ENCODE results near the gene GUCY2D. TPM values are rescaled to one million over a fixed set of nuclear protein-coding genes. Genes with fewer than 3 reads are reported as not detected.
A peak's percentile ranks its signal among the peaks of the same experiment; 100 is the strongest.

The GUCY2D gene
- total RNA-seq, 4 donors from 2014 or later = not detected

DNA sequence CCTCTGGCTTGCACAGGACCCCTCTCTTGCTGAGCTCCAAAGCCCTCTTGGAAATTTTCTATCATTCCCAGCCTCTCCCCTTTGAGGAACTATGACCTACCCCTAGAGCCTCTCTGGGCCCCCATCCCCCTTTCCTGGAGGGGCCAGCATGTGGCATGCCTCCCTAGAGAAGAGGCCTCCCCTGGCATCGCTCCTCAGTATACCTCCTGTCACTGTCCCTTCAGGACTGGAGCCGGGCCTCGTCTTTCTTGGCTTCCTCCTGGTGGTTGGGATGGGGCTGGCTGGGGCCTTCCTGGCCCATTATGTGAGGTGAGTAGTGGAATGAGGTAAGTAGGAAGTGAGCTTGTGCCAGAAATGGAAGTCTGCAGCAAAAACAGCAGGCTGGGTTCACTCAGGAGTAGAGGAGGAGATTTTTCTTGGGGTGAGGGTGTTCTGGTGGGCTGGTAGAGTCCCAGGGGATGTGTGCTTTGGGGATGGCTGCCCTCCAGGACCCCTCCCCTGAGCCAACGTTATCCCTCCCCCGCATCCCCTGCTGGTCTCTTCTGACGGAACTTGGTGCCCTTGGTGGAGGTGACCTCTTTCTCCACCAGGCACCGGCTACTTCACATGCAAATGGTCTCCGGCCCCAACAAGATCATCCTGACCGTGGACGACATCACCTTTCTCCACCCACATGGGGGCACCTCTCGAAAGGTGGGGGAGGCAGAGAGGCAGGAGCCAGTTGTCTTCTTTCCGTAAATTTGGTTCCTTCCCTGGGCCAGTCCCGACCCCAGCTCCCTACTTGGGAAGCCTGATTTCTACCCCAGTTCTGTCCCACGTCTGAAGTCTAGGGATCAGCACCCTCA lies 4.6 kb downstream of the GUCY2D start:
- Histone ChIP-seq H3K4me1 (peaks cover 15% of the 10 kb centered on the region), H3K9me3 (no peaks in the 10 kb centered on the region), H3K27ac (no peak overlapping the region), H3K36me3 (no peaks in the 10 kb centered on the region), H3K4me3 (no peak overlapping the region), H3K27me3 (peaks cover 44% of the 10 kb centered on the region)
- TF ChIP-seq POLR2AphosphoS5 (IDR thresholded peaks at IDR 0.05) (no peak), EP300 (IDR thresholded peaks at IDR 0.05) (no peak), POLR2A (IDR thresholded peaks at IDR 0.05) (no peak)
- TF ChIP-seq, protein P1, sequence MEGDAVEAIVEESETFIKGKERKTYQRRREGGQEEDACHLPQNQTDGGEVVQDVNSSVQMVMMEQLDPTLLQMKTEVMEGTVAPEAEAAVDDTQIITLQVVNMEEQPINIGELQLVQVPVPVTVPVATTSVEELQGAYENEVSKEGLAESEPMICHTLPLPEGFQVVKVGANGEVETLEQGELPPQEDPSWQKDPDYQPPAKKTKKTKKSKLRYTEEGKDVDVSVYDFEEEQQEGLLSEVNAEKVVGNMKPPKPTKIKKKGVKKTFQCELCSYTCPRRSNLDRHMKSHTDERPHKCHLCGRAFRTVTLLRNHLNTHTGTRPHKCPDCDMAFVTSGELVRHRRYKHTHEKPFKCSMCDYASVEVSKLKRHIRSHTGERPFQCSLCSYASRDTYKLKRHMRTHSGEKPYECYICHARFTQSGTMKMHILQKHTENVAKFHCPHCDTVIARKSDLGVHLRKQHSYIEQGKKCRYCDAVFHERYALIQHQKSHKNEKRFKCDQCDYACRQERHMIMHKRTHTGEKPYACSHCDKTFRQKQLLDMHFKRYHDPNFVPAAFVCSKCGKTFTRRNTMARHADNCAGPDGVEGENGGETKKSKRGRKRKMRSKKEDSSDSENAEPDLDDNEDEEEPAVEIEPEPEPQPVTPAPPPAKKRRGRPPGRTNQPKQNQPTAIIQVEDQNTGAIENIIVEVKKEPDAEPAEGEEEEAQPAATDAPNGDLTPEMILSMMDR (IDR thresholded peaks at IDR 0.05) = no peak
- peak in 1 of 2 donors; percentile 56 for DNase-seq (ENCODE audit: low spot score in 2 of 2)
- 79% methylated on average over 13 of the region's 14 CpGs for WGBS

DNA sequence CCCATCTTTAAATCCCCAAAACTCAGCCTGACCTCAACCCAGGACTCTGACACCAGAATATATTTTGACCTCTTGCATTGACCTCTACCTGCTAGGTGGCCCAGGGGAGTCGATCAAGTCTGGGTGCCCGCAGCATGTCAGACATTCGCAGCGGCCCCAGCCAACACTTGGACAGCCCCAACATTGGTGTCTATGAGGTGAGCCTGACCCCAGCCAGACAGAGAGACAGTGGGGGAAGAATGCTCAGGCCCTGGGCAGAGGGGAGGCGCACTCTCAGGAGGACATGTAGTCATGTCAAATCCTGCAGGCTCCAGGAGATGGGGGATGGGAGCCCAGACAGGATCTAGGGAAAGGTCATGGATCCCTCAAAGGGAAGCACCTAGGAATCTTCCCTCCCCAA lies 5.4 kb downstream of the GUCY2D start:
- TF ChIP-seq POLR2A (IDR thresholded peaks at IDR 0.05) (no peak), EP300 (IDR thresholded peaks at IDR 0.05) (no peak), POLR2AphosphoS5 (IDR thresholded peaks at IDR 0.05) (no peak)
- TF ChIP-seq, protein P1 (IDR thresholded peaks at IDR 0.05) = no peak
- Histone ChIP-seq H3K27ac (no peak overlapping the region), H3K4me1 (peaks cover 9% of the 10 kb centered on the region), H3K4me3 (no peak overlapping the region), H3K27me3 (peaks cover 42% of the 10 kb centered on the region), H3K36me3 (no peaks in the 10 kb centered on the region), H3K9me3 (no peaks in the 10 kb centered on the region)
- peak in 1 of 2 donors; percentile 39 for DNase-seq (ENCODE audit: low spot score in 2 of 2)
- 94% methylated on average over 5 of the region's 5 CpGs for WGBS

DNA sequence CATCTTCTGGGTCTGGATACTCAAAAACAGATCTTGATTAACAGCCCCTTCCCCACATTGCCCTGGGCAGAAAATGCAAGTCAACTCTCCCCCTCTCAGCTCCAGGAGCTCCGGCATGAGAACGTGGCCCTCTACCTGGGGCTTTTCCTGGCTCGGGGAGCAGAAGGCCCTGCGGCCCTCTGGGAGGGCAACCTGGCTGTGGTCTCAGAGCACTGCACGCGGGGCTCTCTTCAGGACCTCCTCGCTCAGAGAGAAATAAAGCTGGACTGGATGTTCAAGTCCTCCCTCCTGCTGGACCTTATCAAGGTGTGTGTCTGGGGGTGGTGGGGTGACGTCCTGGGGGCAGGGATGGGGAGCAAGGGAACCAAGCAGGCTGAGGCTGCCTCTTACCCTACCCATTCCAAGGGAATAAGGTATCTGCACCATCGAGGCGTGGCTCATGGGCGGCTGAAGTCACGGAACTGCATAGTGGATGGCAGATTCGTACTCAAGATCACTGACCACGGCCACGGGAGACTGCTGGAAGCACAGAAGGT lies 9.7 kb downstream of the GUCY2D start:
- H3K27me3 ChIP-seq = peaks cover 20% of the 10 kb centered on the region
- H3K36me3 ChIP-seq = no peaks in the 10 kb centered on the region
- TF ChIP-seq POLR2A (IDR thresholded peaks at IDR 0.05) = no peak
- no peak for TF ChIP-seq POLR2AphosphoS5 (IDR thresholded peaks at IDR 0.05)
- TF ChIP-seq EP300 (IDR thresholded peaks at IDR 0.05) = no peak
- TF ChIP-seq, protein P1 (IDR thresholded peaks at IDR 0.05) = no peak
- H3K9me3 ChIP-seq = no peaks in the 10 kb centered on the region
- 87% methylated on average over 14 of the region's 15 CpGs for WGBS
- H3K4me3 ChIP-seq = no peak overlapping the region
- peaks cover 15% of the 10 kb centered on the region for H3K4me1 ChIP-seq
- H3K27ac ChIP-seq = no peak overlapping the region
- no peak for DNase-seq (ENCODE audit: low spot score in 2 of 2)

DNA sequence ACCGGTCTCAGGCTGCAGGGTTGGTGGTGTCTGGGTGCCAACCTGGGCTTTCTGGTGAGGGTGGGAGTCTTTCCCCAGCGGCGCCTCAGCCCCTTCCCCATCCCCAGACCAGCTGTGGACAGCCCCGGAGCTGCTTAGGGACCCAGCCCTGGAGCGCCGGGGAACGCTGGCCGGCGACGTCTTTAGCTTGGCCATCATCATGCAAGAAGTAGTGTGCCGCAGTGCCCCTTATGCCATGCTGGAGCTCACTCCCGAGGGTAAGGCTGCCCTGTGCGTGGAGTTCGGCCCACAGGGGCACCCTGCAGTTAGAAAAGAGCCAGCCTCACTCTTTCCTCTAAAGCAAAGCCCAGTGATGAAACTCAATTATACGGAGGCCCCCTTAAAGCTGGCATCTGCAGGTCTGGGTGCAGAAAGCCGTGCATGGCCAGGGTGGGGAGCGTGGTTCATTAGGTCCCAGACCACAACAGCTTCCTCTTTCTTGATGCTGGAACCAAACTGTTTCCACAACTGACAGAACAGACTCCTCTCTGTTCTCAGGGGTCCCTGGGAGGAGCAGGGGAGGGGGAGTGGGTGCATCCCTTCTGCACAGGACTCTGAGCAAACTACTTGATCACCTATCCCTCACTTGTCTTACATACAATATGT lies 10.7 kb downstream of the GUCY2D start:
- TF ChIP-seq POLR2A (IDR thresholded peaks at IDR 0.05) (no peak), POLR2AphosphoS5 (IDR thresholded peaks at IDR 0.05) (no peak), EP300 (IDR thresholded peaks at IDR 0.05) (no peak)
- TF ChIP-seq, protein P1 (IDR thresholded peaks at IDR 0.05) = no peak
- Histone ChIP-seq H3K36me3 (no peaks in the 10 kb centered on the region), H3K27ac (no peak overlapping the region), H3K27me3 (peaks cover 14% of the 10 kb centered on the region), H3K4me1 (peaks cover 25% of the 10 kb centered on the region), H3K4me3 (no peak overlapping the region), H3K9me3 (no peaks in the 10 kb centered on the region)
- WGBS = 76% methylated on average over 3 of the region's 17 CpGs
- DNase-seq (ENCODE audit: low spot score in 2 of 2) = no peak

All from suprapubic skin (tissue), 4 donors.